Mesodermal cell (in vitro differentiated cells): ENCODE results near the gene SHISA7.

Experiments used
- H3K27ac ChIP-seq: 2 replicates; pipeline ENCODE4 v1.7.0; 2013; ENCODE audit warnings: mild to moderate bottlenecking, low read depth, low read length, moderate library complexity; ENCODE audit not compliant: severe bottlenecking
- H3K36me3 ChIP-seq: 2 replicates; pipeline ENCODE4 v1.7.1; 2013; ENCODE audit warnings: mild to moderate bottlenecking, low read length, moderate library complexity; ENCODE audit not compliant: control insufficient read depth, insufficient read depth
- H3K4me1 ChIP-seq: one replicate; pipeline ENCODE4 v1.7.1; 2013; ENCODE audit warnings: mild to moderate bottlenecking, low read length; ENCODE audit not compliant: insufficient read depth, control insufficient read depth, poor library complexity, severe bottlenecking
- H3K4me3 ChIP-seq: 2 replicates; pipeline ENCODE4 v1.7.0; 2013; ENCODE audit warnings: low read length, control low read depth, mild to moderate bottlenecking; ENCODE audit not compliant: insufficient read depth, poor library complexity, severe bottlenecking; ENCODE audit errors: extremely low read depth
- H3K9me3 ChIP-seq: 2 replicates; pipeline ENCODE4 v1.7.1; 2013; ENCODE audit warnings: mild to moderate bottlenecking, low read length, moderate library complexity; ENCODE audit not compliant: control insufficient read depth
- WGBS, 2 experiments: methylation state at CpG; one replicate each; pipeline ENCODE4 v1.1.5; 2013; ENCODE audit warnings: missing lambda C conversion rate in 2 of 2; ENCODE audit not compliant: insufficient coverage in 2 of 2; 5-methylcytosine and 5-hydroxymethylcytosine counted together

SHISA7 gene

GRCh38 chr19:55392820-55393761 is 50.0 kb downstream of the SHISA7 start:
- H3K4me1 ChIP-seq, result peaks cover 22% of the 10 kb centered on the region
- peaks cover 31% of the 10 kb centered on the region for H3K36me3 ChIP-seq
- peak overlapping the region; percentile 41 for H3K27ac ChIP-seq
- 28 to 32% methylated on average over 15 to 17 of the region's 18 CpGs for WGBS, 2 experiments
- no peak overlapping the region for H3K4me3 ChIP-seq
- H3K9me3 ChIP-seq, result no peaks in the 10 kb centered on the region

- 52 to 59% methylated on average over 14 to 17 of the region's 18 CpGs for WGBS, 2 experiments
- H3K36me3 ChIP-seq, result peaks cover 42% of the 10 kb centered on the region
- no peak overlapping the region for H3K4me3 ChIP-seq
- no peaks in the 10 kb centered on the region for H3K9me3 ChIP-seq
- peaks cover 34% of the 10 kb centered on the region for H3K4me1 ChIP-seq
- no peak overlapping the region for H3K27ac ChIP-seq
Observed at GRCh38 chr19:55391702-55392615, 51.1 kb downstream of the SHISA7 start.

- no peak overlapping the region for H3K27ac ChIP-seq
- H3K4me3 ChIP-seq, result no peak overlapping the region
- H3K9me3 ChIP-seq, result no peaks in the 10 kb centered on the region
- 94% methylated on average over 9 to 12 of the region's 12 CpGs for WGBS, 2 experiments
- H3K36me3 ChIP-seq, result peaks cover 49% of the 10 kb centered on the region
- peaks cover 34% of the 10 kb centered on the region for H3K4me1 ChIP-seq
Observed at GRCh38 chr19:55391191-55391670, 51.9 kb downstream of the SHISA7 start.

GRCh38 chr19:55390461-55390880 is 52.6 kb downstream of the SHISA7 start:
- H3K27ac ChIP-seq, result no peak overlapping the region
- WGBS, 2 experiments, result 65 to 77% methylated on average over 5 to 6 of the region's 7 CpGs
- H3K4me3 ChIP-seq, result no peak overlapping the region
- peaks cover 34% of the 10 kb centered on the region for H3K4me1 ChIP-seq
- H3K36me3 ChIP-seq, result peaks cover 49% of the 10 kb centered on the region
- no peaks in the 10 kb centered on the region for H3K9me3 ChIP-seq

GRCh38 chr19:55389386-55390317 is 53.4 kb downstream of the SHISA7 start:
- no peak overlapping the region for H3K4me3 ChIP-seq
- no peaks in the 10 kb centered on the region for H3K9me3 ChIP-seq
- peaks cover 49% of the 10 kb centered on the region for H3K36me3 ChIP-seq
- 88 to 94% methylated on average over 15 to 19 of the region's 21 CpGs for WGBS, 2 experiments
- no peak overlapping the region for H3K27ac ChIP-seq
- peaks cover 38% of the 10 kb centered on the region for H3K4me1 ChIP-seq

GRCh38 chr19:55387736-55388497 is 55.2 kb downstream of the SHISA7 start:
- Histone ChIP-seq H3K4me3 (peak overlapping the region; percentile 97), H3K9me3 (no peaks in the 10 kb centered on the region), H3K36me3 (peaks cover 49% of the 10 kb centered on the region), H3K27ac (no peak overlapping the region), H3K4me1 (peaks cover 40% of the 10 kb centered on the region)
- WGBS, 2 experiments, result 96% methylated on average over 15 to 20 of the region's 24 CpGs

GRCh38 chr19:55386493-55386971 is 56.6 kb downstream of the SHISA7 start:
- Histone ChIP-seq H3K4me1 (peaks cover 38% of the 10 kb centered on the region), H3K4me3 (peak overlapping the region; percentile 97), H3K36me3 (peaks cover 49% of the 10 kb centered on the region), H3K27ac (no peak overlapping the region), H3K9me3 (no peaks in the 10 kb centered on the region)
- WGBS, 2 experiments, result 5 to 7% methylated on average over 31 to 33 of the region's 33 CpGs

- WGBS, 2 experiments, result 0% methylated on average over 58 to 65 of the region's 68 CpGs
- Histone ChIP-seq H3K27ac (peak within 1 kb of the TSS; percentile 92), H3K36me3 (peaks cover 45% of the 10 kb centered on the region), H3K4me3 (peak within 1 kb of the TSS; percentile 97), H3K4me1 (peaks cover 38% of the 10 kb centered on the region), H3K9me3 (no peaks in the 10 kb centered on the region)
Observed at GRCh38 chr19:55385724-55386492, 57.2 kb downstream of the SHISA7 start, which contains the start of gene RPL28. TSS of gene RPL28 (plus strand) at chr19:55385932. CDS start at chr19:55386358, 426 bp downstream.
